ENCODE results near the gene OR1L8. TPM values are rescaled to one million over a fixed set of nuclear protein-coding genes. Genes with fewer than 3 reads are reported as not detected.

The OR1L8 gene
- total RNA-seq, 2 experiments from 2014 or later = not detected

GRCh38 chr9:122580360-122580759 lies 2.8 kb downstream of the OR1L8 start:
- H3K9me2 ChIP-seq (ENCODE audit: insufficient read depth, low read length) = no peaks in the 10 kb centered on the region
- no peaks in the 10 kb centered on the region for H3K79me2 ChIP-seq (ENCODE audit: insufficient read depth, low read depth, low read length)
- intact Hi-C loops (cut with micrococcal nuclease; ENCODE audit: unreplicated experiment) = no loop called here
- no peak overlapping the region for H2AFZ ChIP-seq (ENCODE audit: low read length)
- TF ChIP-seq CTCF (conservative IDR thresholded peaks at IDR 0.05; ENCODE audit: low read length) (no peak), EZH2phosphoT487 (IDR thresholded peaks at IDR 0.05; ENCODE audit: borderline replicate concordance, low read depth, low read length) (no peak)
- H3K4me1 ChIP-seq (ENCODE audit: insufficient read depth, low read length, poor library complexity, severe bottlenecking) = no peaks in the 10 kb centered on the region
- no peaks in the 10 kb centered on the region for H4K20me1 ChIP-seq (ENCODE audit: insufficient read depth, low read length)
- no peaks in the 10 kb centered on the region for H3K9me3 ChIP-seq (ENCODE audit: low read length)
- H3K4me2 ChIP-seq (ENCODE audit: low read length) = no peak overlapping the region
- H3K36me3 ChIP-seq (ENCODE audit: insufficient read depth, low read length) = no peaks in the 10 kb centered on the region
- no peak overlapping the region for H3K27ac ChIP-seq (ENCODE audit: low read depth, low read length, poor library complexity, severe bottlenecking)
- POLR2A ChIA-PET = interaction anchor here (0.6 kb wide), 1 partner anchor 8 kb away, joined by 4 read pairs; no protein-coding TSS in a partner anchor
- BruUV-seq (replicated peaks) = no TSS peak
- no peak overlapping the region for H3K4me3 ChIP-seq (ENCODE audit: low read depth, low read length, poor library complexity, severe bottlenecking)
- no peak for DNase-seq (ENCODE audit: low spot score)
- CTCF ChIA-PET (ENCODE audit: unreplicated experiment) = no interaction called here

- no peak overlapping the region for H2AFZ ChIP-seq (ENCODE audit: low read length)
- no peaks in the 10 kb centered on the region for H3K4me1 ChIP-seq (ENCODE audit: insufficient read depth, low read length, poor library complexity, severe bottlenecking)
- H4K20me1 ChIP-seq (ENCODE audit: insufficient read depth, low read length) = no peaks in the 10 kb centered on the region
- BruUV-seq (replicated peaks) = no TSS peak
- H3K4me3 ChIP-seq (ENCODE audit: low read depth, low read length, poor library complexity, severe bottlenecking) = no peak overlapping the region
- DNase-seq (ENCODE audit: low spot score) = no peak
- H3K9me2 ChIP-seq (ENCODE audit: insufficient read depth, low read length) = no peaks in the 10 kb centered on the region
- H3K4me2 ChIP-seq (ENCODE audit: low read length) = no peak overlapping the region
- H3K27ac ChIP-seq (ENCODE audit: low read depth, low read length, poor library complexity, severe bottlenecking) = no peak overlapping the region
- H3K79me2 ChIP-seq (ENCODE audit: insufficient read depth, low read depth, low read length) = no peaks in the 10 kb centered on the region
- H3K9me3 ChIP-seq (ENCODE audit: low read length) = no peaks in the 10 kb centered on the region
- intact Hi-C loops (cut with micrococcal nuclease; ENCODE audit: unreplicated experiment) = no loop called here
- ChIA-PET CTCF (ENCODE audit: unreplicated experiment) (no interaction called here), POLR2A (interaction anchor here (0.6 kb wide), 1 partner anchor 8 kb away, joined by 4 read pairs; no protein-coding TSS in a partner anchor)
- TF ChIP-seq EZH2phosphoT487 (IDR thresholded peaks at IDR 0.05; ENCODE audit: borderline replicate concordance, low read depth, low read length) (no peak), CTCF (conservative IDR thresholded peaks at IDR 0.05; ENCODE audit: low read length) (no peak)
- no peaks in the 10 kb centered on the region for H3K36me3 ChIP-seq (ENCODE audit: insufficient read depth, low read length)
Observed at GRCh38 chr9:122579874-122580273, 3.3 kb downstream of the OR1L8 start.

- intact Hi-C loops (cut with micrococcal nuclease; ENCODE audit: unreplicated experiment) = no loop called here
Observed at GRCh38 chr9:122572456-122572855, 10.7 kb downstream of the OR1L8 start.

More at GRCh38 chr9:122572456-122572855, 10.7 kb downstream of the OR1L8 start:
- no peak overlapping the region for H3K4me3 ChIP-seq (ENCODE audit: low read depth, low read length, poor library complexity, severe bottlenecking)
- H3K79me2 ChIP-seq (ENCODE audit: insufficient read depth, low read depth, low read length) = no peaks in the 10 kb centered on the region
- no peaks in the 10 kb centered on the region for H4K20me1 ChIP-seq (ENCODE audit: insufficient read depth, low read length)
- POLR2A ChIA-PET = no interaction called here
- H3K9me2 ChIP-seq (ENCODE audit: insufficient read depth, low read length) = no peaks in the 10 kb centered on the region
- no peak overlapping the region for H3K27ac ChIP-seq (ENCODE audit: low read depth, low read length, poor library complexity, severe bottlenecking)
- H3K36me3 ChIP-seq (ENCODE audit: insufficient read depth, low read length) = no peaks in the 10 kb centered on the region
- no peak for DNase-seq (ENCODE audit: low spot score)
- H2AFZ ChIP-seq (ENCODE audit: low read length) = no peak overlapping the region
- no TSS peak for BruUV-seq (replicated peaks)
- CTCF ChIA-PET (ENCODE audit: unreplicated experiment) = no interaction called here
- TF ChIP-seq CTCF (conservative IDR thresholded peaks at IDR 0.05; ENCODE audit: low read length) (no peak), EZH2phosphoT487 (IDR thresholded peaks at IDR 0.05; ENCODE audit: borderline replicate concordance, low read depth, low read length) (no peak)
- no peaks in the 10 kb centered on the region for H3K9me3 ChIP-seq (ENCODE audit: low read length)
- H3K4me1 ChIP-seq (ENCODE audit: insufficient read depth, low read length, poor library complexity, severe bottlenecking) = no peaks in the 10 kb centered on the region
- H3K4me2 ChIP-seq (ENCODE audit: low read length) = no peak overlapping the region

All from OCI-LY7 (cell line).